Erythroblast (primary cell): ENCODE results near the gene TK2.
"Not testable (repeated sequence)": the region's sequence is repeated elsewhere in the genome, so short reads cannot be mapped to it uniquely, and the experiment has no call there.

Source experiments
- DNase-seq, 2 experiments: peaks; one replicate each; lab custom pipeline; 2025; lab: John Stamatoyannopoulos, UW
- GATA1 ChIP-seq: IDR thresholded peaks from 2 replicates; pipeline ENCODE4 v1.6.1; 2011; ENCODE audit warnings: low read depth, mild to moderate bottlenecking, control low read depth, low read length, moderate library complexity
- POLR2A ChIP-seq: IDR thresholded peaks from 2 replicates; pipeline ENCODE4 v1.6.1; 2011; ENCODE audit warnings: mild to moderate bottlenecking, low read length

TK2 gene

DNA sequence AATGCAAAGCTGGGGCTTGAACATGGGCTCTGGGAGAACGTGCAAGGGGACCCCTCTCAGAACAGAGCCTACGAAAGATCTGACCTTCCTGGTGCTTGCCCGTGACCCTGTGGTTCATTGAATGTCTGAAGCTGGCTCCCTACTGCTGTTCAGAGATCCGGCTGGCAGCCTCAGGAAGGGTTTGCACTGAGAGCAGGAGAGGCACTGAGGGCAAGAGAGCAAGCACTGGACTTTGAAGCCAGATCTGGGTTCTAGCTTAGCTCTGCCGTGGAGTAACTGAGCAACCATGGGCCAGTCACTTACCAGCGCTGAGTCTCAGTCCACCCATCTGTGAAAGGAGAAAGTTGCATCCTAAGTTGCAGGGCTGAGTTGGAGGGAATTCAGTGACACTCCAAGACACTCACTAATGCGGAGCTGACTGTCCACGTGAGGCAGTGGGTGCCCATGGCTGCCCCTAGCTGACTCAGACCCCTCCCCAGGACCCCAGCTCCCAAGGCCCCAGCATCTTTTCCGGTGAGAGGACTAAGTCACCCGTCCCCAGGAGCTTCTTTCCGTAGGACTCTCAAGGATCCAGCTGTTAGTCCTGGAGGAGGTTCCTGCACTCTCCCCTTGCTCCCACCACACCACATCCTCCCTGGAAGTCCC, 81.5 kb downstream of the TK2 start:
- DNase-seq = no peak
- TF ChIP-seq POLR2A = no peak

DNA sequence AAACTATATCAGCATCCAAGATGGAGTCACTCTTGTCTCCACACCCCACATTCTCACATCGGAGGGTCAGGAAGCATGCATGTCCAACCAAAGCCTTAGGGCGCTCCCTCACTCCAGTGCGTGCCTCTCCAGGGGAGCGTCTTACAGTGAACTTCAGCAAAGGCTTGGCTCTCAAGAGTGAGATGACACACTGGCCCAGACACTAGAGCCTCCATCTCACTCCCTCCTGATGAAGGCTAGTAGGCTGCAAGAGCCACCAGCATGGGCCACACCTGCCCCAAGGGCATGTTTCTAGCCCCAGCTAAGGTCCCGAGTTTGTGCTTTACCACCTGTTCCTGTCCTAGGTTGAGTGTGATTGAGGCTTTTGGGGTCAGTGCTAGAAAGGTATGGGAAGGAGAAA, 82.3 kb downstream of the TK2 start:
- TF ChIP-seq POLR2A (no peak), GATA1 (no peak)
- DNase-seq = no peak

DNA sequence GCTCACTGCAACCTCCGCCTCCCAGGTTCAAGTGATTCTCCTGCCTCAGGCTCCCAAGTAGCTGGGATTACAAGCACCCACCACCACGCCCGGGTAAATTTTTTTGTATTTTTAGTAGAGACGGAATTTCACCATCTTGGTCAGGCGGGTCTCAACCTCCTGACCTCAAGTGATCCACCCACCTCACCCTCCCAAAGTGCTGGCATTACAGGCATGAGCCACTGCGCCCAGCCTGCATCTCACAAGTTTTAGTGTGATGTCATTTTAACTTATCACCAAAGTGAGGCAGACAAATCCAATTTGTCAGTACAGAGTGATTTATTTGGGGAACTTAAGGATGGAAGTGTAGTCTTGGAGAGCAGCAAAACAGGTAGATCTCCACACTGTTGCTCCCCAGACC, 83.3 kb downstream of the TK2 start:
- DNase-seq = not testable (repeated sequence)

DNA sequence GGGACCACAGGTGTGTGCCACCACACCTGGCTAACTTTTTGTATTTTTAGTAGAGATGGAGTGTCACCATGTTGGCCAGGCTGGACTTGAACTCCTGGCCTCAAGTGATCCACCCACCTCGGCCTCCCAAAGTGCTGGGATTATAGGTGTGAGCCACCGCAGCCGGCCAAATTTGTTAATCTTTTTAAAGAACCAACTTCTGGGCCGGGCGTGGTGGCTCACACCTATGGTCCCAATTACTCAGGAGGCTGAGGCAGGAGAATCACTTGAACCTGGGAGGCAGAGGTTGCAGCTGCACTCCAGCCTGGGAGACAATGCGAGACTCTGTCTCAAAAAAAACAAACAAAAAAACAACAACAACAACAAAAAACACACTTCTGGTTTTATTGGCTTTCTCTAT, 84.0 kb downstream of the TK2 start:
- DNase-seq = not testable (repeated sequence)

DNA sequence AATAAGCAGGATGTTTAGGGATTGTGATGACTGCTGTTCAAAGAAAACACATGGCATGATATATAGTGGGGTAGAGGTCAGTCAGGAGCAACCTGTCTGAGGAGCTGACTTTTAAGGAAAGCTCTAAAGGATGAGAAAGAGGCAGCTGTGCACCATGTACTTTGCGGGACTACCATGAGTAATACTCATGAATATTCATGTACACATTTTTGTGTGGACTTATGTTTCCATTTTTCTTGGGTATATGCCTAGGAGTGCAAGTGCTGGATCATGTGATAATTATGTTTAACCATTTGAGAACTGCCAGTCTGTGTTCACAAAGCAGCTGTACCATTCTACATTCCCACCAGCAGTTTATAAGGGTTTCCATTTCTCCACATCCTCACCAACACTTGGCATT, 87.0 kb downstream of the TK2 start:
- TF ChIP-seq POLR2A (no peak), GATA1 (no peak)
- DNase-seq = no peak

DNA sequence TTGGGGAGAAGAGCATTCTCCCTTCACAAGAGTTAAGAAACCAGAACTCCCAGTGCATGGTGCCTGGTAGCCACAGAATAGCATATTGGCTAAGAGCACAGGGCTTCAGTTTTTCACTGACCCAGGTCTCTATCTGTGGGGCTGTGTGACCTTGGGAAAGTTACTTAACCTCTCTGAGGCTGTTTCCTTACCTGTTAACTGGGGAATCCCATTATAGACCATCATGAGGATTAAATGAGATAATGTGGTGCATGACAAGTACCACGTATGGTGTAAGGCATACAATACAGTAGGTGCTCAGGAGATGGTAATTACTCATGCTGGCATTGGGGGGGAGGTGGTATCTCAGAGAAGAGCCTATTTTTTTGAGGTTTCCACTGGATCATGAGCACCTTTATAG, 89.2 kb downstream of the TK2 start:
- DNase-seq = no peak
- TF ChIP-seq GATA1 = no peak
- no peak for TF ChIP-seq POLR2A

DNA sequence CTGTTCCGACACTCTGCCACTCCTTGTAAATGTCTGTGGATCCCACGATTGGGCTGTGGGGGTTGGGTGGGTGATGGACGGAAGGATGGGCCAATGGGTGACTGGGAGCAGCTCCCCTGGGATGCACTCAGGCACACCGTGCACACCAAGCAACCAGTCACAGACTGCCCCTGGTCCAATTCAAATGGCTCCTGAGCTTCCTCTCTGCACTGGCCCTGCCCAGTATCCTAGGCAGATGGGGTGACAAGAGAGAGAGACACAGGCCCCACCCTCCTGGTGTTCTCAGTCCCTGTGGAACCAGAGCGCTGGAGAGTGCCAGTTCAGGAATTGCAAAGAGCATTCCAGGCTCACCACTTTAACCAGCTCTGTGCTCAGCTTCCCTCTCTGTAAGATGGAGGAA, 90.0 kb downstream of the TK2 start:
- TF ChIP-seq POLR2A (no peak), GATA1 (no peak)
- no peak for DNase-seq

DNA sequence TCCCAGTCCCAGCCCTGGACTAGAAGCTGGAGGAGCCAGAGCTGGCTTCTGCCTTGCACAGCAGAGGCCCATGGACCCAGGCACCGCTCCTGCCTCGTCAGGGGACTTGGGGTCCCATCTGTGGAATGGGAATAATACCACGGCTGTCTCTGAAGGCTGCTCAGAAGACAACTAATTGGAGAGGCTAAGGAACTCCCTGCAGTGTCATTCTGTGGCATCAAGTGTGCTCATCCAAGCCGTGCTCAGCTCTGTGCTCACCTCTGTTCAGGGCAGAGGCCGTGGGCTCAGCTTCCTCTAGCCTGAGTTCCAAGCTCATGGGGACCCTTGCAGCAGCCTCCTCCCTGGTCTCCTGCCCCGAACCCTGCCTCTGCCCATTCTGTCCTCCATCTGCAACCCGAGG, 91.1 kb downstream of the TK2 start:
- no peak for DNase-seq
- TF ChIP-seq POLR2A (no peak), GATA1 (no peak)

DNA sequence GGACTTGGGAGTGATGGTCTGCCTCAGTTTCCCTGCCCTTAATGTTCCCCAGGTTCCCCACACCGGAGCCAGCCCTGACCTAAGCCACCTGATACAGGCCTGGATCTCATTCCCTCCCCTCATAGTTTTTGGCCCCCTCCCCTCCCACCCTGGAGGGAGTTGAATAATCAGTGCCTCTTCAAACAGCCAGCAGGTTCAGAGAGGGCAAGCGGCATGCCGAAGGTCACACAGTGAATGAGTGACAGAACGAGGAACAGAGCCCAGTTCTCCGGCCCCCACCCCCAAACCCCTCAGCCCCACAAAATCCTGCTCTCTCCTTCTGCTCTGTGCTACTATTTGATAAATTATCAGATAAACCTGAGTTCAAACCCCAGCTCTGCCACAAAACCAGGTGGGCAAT, 91.6 kb downstream of the TK2 start:
- DNase-seq = no peak
- TF ChIP-seq GATA1 (no peak), POLR2A (no peak)
